Gastrocnemius medialis (tissue), 4 donors: Measurements from ENCODE around the gene PLAGL1.

Experiments
- POLR2A ChIP-seq, 2 donors: fragments of 450-650 bp; IDR thresholded peaks; one replicate each; pipeline ENCODE4 v1.6.1; 2017; ENCODE audit warnings: antibody characterized with exemption in 2 of 2, mild to moderate bottlenecking in 2 of 2, moderate library complexity in 2 of 2
- TF ChIP-seq, protein P1 (sequence below), 5 experiments: fragments of 450-650 bp in 3 of 5; fragments of 200-600 bp in 2 of 5; sonication (generic) in 2 of 5; IDR thresholded peaks in 4 of 5; conservative IDR thresholded peaks in 1 of 5; 1 replicate in 4 of 5; 2 replicates in 1 of 5; pipeline ENCODE4 v1.5.1; 2016 to 2019; ENCODE audit warnings: antibody characterized with exemption in 5 of 5, mild to moderate bottlenecking in 3 of 5, moderate library complexity in 3 of 5

DNA sequence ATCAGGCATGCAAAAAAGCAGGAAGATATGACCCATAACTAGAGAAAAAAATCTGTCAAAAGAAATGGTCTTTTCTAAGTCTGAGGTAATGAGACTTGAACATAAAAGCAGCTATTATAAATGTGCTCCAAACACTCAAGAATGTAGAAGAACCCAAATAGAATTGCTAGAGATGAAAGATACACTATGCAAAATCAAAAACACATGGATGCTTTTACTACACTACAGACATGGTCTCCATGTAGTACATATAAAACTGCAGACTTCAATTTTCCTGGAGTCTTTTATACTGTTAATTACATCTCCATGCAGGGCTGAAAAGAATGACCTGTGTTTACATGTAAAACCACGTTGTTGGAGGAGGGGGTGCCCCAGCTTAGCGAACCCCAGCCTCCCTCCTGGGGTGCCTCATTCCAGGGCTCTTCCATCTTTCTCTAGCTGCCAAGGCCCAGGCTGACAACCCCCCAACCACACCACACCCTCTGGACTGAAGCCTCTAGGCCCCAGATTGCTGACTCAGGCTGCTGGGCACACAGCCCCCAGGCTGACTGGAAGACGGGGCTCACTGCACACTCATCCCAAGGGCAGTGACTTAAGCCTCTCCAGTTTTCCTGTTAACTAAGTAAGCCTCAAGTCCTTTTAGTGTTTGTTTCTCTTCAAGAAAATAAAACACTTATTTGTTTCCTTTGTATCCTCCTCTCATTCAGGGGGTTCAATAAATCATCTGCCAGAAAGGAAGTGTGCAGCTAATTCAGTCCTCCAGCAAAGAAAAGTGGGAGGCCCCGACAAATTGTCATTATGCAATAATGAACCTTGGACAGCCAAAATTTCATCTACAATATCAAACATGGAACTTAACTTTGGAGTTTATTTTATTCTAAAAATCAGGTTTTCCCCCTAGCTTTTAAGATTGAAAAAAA is 26.0 kb upstream of the PLAGL1 start:
- TF ChIP-seq, protein P1, sequence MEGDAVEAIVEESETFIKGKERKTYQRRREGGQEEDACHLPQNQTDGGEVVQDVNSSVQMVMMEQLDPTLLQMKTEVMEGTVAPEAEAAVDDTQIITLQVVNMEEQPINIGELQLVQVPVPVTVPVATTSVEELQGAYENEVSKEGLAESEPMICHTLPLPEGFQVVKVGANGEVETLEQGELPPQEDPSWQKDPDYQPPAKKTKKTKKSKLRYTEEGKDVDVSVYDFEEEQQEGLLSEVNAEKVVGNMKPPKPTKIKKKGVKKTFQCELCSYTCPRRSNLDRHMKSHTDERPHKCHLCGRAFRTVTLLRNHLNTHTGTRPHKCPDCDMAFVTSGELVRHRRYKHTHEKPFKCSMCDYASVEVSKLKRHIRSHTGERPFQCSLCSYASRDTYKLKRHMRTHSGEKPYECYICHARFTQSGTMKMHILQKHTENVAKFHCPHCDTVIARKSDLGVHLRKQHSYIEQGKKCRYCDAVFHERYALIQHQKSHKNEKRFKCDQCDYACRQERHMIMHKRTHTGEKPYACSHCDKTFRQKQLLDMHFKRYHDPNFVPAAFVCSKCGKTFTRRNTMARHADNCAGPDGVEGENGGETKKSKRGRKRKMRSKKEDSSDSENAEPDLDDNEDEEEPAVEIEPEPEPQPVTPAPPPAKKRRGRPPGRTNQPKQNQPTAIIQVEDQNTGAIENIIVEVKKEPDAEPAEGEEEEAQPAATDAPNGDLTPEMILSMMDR (IDR thresholded peaks at IDR 0.05 in 4 of 5, conservative IDR thresholded peaks at IDR 0.05 in 1 of 5): no peak
- TF ChIP-seq POLR2A (IDR thresholded peaks at IDR 0.05): no peak
